Upper lobe of left lung (tissue), 4 donors: ENCODE results near the gene SCN8A.

Experiments used
- EP300 ChIP-seq, 4 donors: sonication (generic); formaldehyde crosslinking; IDR thresholded peaks; one replicate each; pipeline ENCODE4 v1.5.1; 2017; ENCODE audit warnings: antibody characterized with exemption in 4 of 4, control low read depth in 2 of 4
- TF ChIP-seq, protein P1 (sequence below), 6 experiments: fragments of 450-650 bp in 4 of 6; fragments of 200-600 bp in 2 of 6; sonication (generic) in 2 of 6; IDR thresholded peaks; one replicate each; pipeline ENCODE4 v1.5.1; 2016 to 2019; ENCODE audit warnings: antibody characterized with exemption in 6 of 6

- TF ChIP-seq, protein P1, sequence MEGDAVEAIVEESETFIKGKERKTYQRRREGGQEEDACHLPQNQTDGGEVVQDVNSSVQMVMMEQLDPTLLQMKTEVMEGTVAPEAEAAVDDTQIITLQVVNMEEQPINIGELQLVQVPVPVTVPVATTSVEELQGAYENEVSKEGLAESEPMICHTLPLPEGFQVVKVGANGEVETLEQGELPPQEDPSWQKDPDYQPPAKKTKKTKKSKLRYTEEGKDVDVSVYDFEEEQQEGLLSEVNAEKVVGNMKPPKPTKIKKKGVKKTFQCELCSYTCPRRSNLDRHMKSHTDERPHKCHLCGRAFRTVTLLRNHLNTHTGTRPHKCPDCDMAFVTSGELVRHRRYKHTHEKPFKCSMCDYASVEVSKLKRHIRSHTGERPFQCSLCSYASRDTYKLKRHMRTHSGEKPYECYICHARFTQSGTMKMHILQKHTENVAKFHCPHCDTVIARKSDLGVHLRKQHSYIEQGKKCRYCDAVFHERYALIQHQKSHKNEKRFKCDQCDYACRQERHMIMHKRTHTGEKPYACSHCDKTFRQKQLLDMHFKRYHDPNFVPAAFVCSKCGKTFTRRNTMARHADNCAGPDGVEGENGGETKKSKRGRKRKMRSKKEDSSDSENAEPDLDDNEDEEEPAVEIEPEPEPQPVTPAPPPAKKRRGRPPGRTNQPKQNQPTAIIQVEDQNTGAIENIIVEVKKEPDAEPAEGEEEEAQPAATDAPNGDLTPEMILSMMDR (IDR thresholded peaks at IDR 0.05), result no peak
- TF ChIP-seq EP300 (IDR thresholded peaks at IDR 0.05), result no peak
These were observed 254.4 kb downstream of the SCN8A start for GRCh38 chr12:51845482-51845881.
